Iris pigment epithelial cell (primary cell): ENCODE results near the gene MAN2B1.
A peak's percentile ranks its signal among the peaks of the same experiment; 100 is the strongest.
"Not testable (repeated sequence)": the region's sequence is repeated elsewhere in the genome, so short reads cannot be mapped to it uniquely, and the experiment has no call there.

Experiments
- DNase-seq: peaks from one replicate; pipeline ENCODE4 v3.0.0-alpha.2; 2011; ENCODE audit warnings: low read depth

MAN2B1 gene

GRCh38 chr19:12657966-12658365, 8.6 kb downstream of the MAN2B1 start:
- DNase-seq, result no peak

DNA sequence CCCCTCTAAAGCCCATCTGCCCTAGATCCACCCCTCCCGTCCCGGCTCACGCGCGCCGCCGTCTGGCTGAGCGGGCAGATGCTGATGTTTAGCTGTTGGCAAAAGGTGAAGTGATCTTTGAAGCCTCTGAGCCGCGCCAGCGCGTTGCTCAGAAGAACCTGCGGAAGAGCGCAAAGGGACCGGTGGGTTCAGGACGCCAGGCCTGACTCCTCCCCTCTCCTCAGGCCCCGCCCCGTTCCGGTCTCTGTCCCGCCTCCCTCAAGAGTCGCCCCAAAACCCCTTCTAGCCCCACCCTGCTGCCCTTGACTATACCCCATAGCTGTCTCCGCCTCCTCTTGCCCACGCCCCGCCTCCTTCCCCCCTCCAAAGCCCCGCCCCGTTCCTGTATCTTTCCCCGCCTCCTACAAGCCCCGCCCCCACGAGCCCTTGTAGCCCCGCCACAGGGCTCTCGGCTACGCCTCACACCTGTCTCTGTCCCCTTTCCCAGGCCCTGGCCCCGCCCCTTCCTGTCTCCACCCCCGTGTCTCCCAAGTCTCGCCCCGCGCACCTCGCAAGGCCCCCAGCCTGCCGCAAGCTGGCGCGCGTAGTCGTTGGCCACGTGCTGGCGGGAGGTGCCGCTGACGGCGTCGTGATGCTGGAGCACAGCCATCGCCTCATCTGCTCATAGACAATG, 9.5 kb downstream of the MAN2B1 start:
- no peak for DNase-seq

DNA sequence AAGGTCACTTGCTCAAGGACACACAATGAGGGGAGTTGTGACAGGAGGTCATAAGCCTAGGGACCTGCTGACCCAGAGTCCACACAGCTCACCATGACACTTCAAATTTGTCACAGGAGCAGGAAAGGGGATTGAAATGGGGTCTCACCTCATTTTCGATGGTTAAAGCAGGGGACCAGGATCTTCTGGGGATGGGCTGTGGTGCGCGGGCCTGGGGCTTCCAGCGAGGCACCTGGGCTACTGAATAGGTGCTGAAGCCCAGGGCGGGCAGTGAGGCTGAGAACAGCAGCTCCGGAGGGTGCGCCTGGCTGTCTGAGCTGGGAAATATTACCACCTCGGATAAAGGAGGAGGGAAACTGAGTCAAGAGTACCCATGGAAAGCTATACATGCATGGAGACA, 11.0 kb downstream of the MAN2B1 start:
- no peak for DNase-seq

DNA sequence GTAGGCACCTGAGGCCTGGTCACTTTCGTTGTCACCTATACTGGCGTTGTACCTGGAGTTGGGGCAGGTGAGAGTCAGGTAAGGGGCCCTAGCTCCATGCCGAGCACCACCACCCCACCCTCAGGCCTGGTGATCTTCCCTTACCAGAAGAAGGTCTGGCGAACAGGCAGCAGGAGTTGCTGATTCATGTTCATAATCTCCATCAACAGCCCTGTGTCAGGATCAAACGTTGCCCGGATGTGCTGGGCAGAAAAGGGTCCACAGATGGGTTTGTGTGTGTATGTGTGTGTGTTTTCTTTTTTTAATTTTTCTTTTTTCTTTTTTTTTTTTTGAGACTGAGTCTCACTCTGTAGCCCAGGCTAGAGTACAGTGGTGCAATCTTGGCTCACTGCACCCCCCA, 14.3 kb downstream of the MAN2B1 start:
- no peak for DNase-seq

DNA sequence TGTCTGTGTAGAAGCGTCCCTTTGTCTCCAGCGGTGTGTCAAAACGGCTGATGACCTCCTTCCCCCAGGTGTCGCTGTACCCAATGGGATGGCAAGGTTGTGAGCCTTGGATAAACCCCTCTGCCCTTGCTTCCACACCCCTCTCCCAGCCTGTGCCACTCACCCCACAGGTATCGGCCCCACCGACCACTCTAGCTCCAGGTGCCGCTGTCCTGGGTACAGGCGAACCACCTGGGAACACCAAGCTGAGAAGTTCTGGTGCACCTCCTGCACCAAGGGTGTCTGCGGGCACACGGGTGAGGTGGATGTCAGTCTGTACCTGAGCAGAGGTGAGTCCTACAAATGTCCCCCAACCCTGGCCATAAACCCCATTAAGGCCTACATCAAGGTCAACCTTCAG, 16.6 kb downstream of the MAN2B1 start:
- DNase-seq, result no peak

DNA sequence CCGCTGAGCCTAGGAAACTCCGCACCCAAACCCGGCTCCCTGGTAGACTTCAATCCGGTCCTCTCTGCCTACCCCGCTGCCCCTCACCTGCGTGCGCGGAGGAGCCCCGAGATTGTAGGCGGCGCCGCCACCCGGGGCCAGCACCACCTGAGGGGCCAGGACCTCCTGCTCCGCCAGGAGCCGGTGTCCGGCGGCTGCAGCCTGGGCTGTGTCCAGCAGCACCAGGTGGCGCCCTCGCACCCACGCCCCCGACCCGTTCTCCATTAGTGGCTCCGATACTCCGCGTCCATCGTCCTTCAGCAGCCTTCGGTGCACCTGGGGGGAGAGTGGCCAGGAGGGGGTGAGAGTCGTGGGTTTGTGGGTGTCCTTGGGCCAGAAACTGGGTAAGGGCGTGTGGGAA, 18.5 kb downstream of the MAN2B1 start:
- DNase-seq, result no peak

GRCh38 chr19:12647490-12648071, 19.0 kb downstream of the MAN2B1 start:
- DNase-seq, result peak; percentile 59

DNA sequence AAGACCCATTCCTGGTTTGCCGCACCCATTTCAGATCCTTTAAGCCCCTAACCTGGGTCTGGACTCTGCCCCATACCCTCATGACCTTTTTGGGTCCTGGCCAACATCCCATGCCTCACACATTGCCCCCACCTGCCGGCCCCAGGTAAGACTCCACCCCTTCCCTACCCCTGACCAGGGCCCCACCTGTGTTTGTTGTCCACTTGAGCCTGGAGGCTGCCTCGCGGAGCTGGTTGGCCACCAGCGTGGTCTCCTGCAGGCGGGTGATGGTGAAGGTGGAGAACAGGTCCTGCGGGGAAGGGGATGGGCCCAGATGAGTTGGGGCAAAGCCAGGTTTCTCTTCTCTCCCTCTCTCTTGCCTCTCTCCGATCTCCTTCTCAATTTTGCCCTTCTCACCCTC, 19.5 kb downstream of the MAN2B1 start:
- DNase-seq, result no peak

DNA sequence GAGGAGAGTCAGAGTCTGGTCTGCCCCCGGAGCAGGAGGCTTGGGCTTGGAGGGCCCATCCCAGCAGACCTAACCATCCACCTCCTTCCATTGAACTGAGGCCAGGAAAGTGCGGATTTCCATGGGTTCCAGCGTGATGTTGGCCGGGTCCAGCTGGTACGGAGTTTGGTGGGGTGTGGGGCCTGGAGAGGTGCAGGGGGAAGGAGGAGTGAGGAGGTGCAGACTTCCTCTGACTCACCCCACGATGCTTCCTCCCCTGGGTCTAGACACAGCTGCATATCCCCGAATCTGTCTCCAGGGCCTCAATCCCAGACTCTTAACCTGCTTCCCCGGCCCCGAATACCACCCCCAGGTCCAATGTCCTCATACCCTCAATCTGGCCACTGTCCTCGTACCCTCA, 20.0 kb downstream of the MAN2B1 start:
- DNase-seq, result no peak

GRCh38 chr19:12643716-12644115, 22.8 kb downstream of the MAN2B1 start:
- not testable (repeated sequence) for DNase-seq

DNA sequence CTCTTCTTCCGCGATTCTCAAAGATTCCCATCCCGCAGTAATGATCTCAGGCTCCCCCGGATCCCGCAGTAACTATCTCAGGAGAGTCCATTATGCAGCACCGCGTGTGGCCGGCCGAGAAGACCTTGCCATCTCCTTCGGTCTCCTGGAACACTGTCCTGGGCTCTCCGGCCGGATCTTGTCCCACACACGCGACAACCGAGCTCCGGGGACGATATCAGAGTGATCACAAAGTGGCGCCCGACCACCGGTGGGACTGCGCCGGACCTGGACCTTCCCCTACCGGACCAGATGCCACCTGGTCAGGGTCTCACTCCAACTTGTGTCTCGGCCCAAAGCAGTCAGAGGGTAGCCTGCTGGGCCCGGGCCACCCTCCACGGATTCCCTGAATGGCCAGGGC, 24.0 kb downstream of the MAN2B1 start:
- DNase-seq, result no peak

- DNase-seq, result no peak
Measured at GRCh38 chr19:12641456-12641855, 25.1 kb downstream of the MAN2B1 start.

DNA sequence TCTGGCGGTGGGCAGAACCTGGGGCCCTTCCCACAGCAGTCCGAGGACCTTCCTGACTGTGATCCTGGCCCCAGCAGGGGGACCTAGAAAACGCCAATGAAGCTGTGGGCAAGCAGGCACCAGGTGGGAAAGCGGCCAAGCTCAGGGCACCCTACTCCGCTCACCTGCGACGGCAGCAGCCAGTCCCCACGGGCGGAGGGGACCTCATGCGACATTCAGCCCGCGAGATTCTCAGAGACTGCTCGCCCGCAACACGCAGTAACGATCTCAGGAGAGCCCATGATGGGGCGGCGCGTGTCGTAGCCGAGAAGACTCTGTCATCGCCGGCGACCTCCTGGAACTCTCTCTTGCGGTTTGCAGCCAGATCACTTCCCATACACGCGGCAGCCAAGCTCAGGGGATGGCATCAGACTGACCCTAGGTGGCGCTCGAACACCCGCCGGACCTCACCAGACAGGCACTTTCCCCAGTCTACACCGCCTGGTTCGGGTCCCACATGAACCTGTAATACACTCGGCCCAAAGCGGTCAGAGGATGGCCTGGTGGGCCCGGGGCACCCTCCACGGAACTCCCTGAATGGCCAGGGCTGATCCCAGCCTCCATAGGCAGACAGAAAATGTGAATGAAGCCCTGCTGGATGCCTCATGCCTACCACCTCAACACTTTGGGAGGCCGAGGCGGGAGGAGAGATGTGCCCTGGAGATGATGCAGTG, 26.5 kb downstream of the MAN2B1 start:
- peak; percentile 80 for DNase-seq

GRCh38 chr19:12638611-12639182, 27.8 kb downstream of the MAN2B1 start:
- DNase-seq, result no peak

DNA sequence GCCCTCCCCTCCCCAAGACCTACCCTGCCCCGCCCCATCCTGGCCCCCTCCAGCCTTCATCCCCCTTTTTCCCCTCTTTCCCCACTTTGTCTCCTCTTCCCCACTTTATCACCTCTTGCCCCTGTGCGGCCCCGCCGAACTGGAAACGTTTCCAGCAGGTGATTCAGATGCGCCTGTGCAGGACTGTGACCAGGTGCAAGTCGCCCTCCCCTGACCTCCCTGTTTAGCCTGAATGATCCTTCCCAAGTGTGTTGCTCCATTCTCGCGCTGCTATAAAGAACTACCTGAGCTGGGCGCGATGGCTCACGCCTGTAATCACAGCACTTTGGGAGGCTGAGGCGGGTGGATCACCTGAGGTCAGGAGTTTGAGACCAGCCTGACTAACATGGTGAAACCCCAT, 29.9 kb downstream of the MAN2B1 start:
- no peak for DNase-seq

- no peak for DNase-seq
Measured at GRCh38 chr19:12629215-12629614, 37.3 kb downstream of the MAN2B1 start.

- peak; percentile 37 for DNase-seq
Measured at GRCh38 chr19:12628040-12629022, 38.2 kb downstream of the MAN2B1 start.

DNA sequence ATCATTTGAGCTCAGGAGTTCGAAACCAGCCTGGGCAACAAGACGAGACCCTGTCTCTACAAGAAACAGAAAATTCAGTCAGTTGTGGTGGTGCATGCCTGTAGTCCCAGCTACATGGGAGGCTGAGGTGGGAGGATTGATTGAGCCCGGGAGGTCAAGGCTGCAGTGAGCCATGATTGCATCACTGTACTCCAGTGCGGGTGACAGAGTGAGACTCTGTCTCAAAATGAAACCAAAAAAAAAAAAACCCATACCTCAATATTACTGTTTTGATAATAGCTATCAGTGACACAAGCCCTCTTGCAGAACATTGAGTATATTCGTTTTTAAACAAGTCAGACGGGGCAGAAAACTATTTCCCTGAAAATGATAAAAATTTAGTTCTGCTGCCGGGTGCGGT, 39.6 kb downstream of the MAN2B1 start:
- no peak for DNase-seq

GRCh38 chr19:12623361-12624031, 43.0 kb downstream of the MAN2B1 start:
- DNase-seq, result peak; percentile 46

DNA sequence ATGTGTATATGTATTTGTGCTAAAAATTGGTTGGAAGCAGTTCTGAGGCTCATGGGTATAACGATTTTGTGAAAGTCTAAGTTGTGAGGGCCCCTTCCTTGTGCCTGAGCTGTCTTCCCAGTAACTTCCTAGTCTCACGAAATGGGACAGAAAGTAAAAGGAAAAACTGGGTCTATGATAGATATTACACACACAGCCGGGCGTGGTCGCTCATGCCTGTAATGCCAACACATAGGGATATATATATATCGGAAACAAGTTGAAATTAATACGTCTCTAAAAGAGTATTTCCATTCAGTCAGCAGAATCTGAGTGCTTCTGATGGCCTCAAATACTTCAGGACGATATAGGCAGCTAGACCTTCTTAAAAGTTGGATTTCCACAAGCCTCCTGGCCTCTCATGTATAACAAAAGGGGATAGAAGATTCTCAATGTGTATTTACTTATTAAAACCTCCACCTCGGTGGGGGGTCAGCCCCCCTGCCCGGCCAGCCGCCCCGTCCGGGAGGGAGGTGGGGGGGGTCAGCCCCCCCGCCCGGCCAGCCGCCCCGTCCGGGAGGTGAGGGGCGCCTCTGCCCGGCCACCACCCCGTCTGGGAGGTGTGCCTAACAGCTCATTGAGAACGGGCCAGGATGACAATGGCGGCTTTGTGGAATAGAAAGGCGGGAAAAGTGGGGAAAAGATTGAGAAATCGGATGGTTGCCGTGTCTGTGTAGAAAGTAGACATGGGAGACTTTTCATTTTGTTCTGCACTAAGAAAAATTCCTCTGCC, 45.1 kb downstream of the MAN2B1 start:
- DNase-seq, result not testable (repeated sequence)

- no peak for DNase-seq
Measured at GRCh38 chr19:12617646-12618045, 48.9 kb downstream of the MAN2B1 start.
